Endodermal cell (in vitro differentiated cells): Measurements from ENCODE around the gene ZDHHC19. TPM values are rescaled to one million over a fixed set of nuclear protein-coding genes. Genes with fewer than 3 reads are reported as not detected.

Experiments used
- DNase-seq: peaks from one replicate; pipeline ENCODE4 v3.0.0-alpha.2; 2017
- H3K27ac ChIP-seq: 2 replicates; pipeline ENCODE4 v1.5.1; 2013; ENCODE audit warnings: mild to moderate bottlenecking, low read depth, low read length, moderate library complexity
- H3K27me3 ChIP-seq: 2 replicates; pipeline ENCODE4 v1.6.1; 2013; ENCODE audit warnings: mild to moderate bottlenecking, low read length, moderate library complexity; ENCODE audit not compliant: insufficient read depth, control insufficient read depth, poor library complexity, severe bottlenecking
- H3K36me3 ChIP-seq: 2 replicates; pipeline ENCODE4 v1.7.0; 2013; ENCODE audit warnings: mild to moderate bottlenecking, low read length, moderate library complexity; ENCODE audit not compliant: control insufficient read depth, insufficient read depth
- H3K4me1 ChIP-seq: one replicate; pipeline ENCODE4 v1.7.0; 2013; ENCODE audit warnings: low read length; ENCODE audit not compliant: control insufficient read depth, insufficient read depth
- H3K4me3 ChIP-seq: 2 replicates; pipeline ENCODE4 v1.5.1; 2013; ENCODE audit warnings: mild to moderate bottlenecking, low read length, moderate library complexity
- H3K9ac ChIP-seq: 2 replicates; pipeline ENCODE4 v1.6.1; 2013; ENCODE audit warnings: mild to moderate bottlenecking, low read length, moderate library complexity; ENCODE audit not compliant: poor library complexity, severe bottlenecking; ENCODE audit errors: extremely low read depth
- H3K9me3 ChIP-seq: 2 replicates; pipeline ENCODE4 v1.6.1; 2013; ENCODE audit warnings: mild to moderate bottlenecking, low read length, moderate library complexity; ENCODE audit not compliant: control insufficient read depth
- H3K27ac Mint-ChIP-seq: 2 replicates; pipeline ENCODE4 v1.8.0; 2020; ENCODE audit warnings: mixed read lengths
- H3K27me3 Mint-ChIP-seq: 2 replicates; pipeline ENCODE4 v1.8.0; 2021; ENCODE audit warnings: mild to moderate bottlenecking, mixed read lengths; ENCODE audit not compliant: insufficient read depth
- H3K36me3 Mint-ChIP-seq: 2 replicates; pipeline ENCODE4 v1.8.0; 2020; ENCODE audit warnings: low read depth, mixed read lengths
- H3K4me1 Mint-ChIP-seq: 2 replicates; pipeline ENCODE4 v1.8.0; 2020; ENCODE audit warnings: mixed read lengths
- H3K4me3 Mint-ChIP-seq: 2 replicates; pipeline ENCODE4 v1.8.0; 2020; ENCODE audit warnings: mild to moderate bottlenecking, moderate library complexity, mixed read lengths
- H3K9me3 Mint-ChIP-seq: 2 replicates; pipeline ENCODE4 v1.8.0; 2020; ENCODE audit warnings: mild to moderate bottlenecking, mixed read lengths
- CTCF ChIP-seq: fragments of 200-600 bp; sonication (generic); conservative IDR thresholded peaks from 2 replicates; pipeline ENCODE4 v1.5.0; 2021; ENCODE audit warnings: antibody characterized with exemption, mild to moderate bottlenecking
- WGBS, 2 experiments: methylation state at CpG; one replicate each; pipeline versions ENCODE4 v1.1.5 to v1.1.7; 2013; ENCODE audit warnings: missing lambda C conversion rate in 2 of 2, mixed read lengths in 1 of 2; ENCODE audit not compliant: insufficient coverage in 1 of 2, insufficient read length in 1 of 2; 5-methylcytosine and 5-hydroxymethylcytosine counted together
- total RNA-seq, 2 donors: library from RNA; stranded (reverse); fragmentation: NEBNext Ultra II Directional in 1 of 2; extraction: Animal tissue kit (Norgen Biotek cat#: 25700) in 1 of 2; gene quantifications; 2 replicates in 1 of 2; 3 replicates in 1 of 2; pipeline ENCODE4 v1.2.1, GENCODE V29; 2021

ZDHHC19 gene
- total RNA-seq, 2 donors from 2014 or later: 0.86 TPM; not detected in 1

GRCh38 chr3:196217307-196218154 lies 6.3 kb upstream of the ZDHHC19 start:
- Mint-ChIP-seq H3K36me3 (no peaks in the 10 kb centered on the region), H3K4me3 (no peak overlapping the region), H3K27ac (no peak overlapping the region), H3K9me3 (no peaks in the 10 kb centered on the region), H3K4me1 (peaks cover 9% of the 10 kb centered on the region), H3K27me3 (peaks cover 6% of the 10 kb centered on the region)
- no peak for DNase-seq
- TF ChIP-seq CTCF: no peak
- Histone ChIP-seq H3K9me3 (no peaks in the 10 kb centered on the region), H3K27ac (no peak overlapping the region), H3K4me3 (no peak overlapping the region), H3K27me3 (no peaks in the 10 kb centered on the region), H3K36me3 (no peaks in the 10 kb centered on the region), H3K4me1 (peaks cover 6% of the 10 kb centered on the region), H3K9ac (no peak overlapping the region)
- 94 to 95% methylated on average over 6 to 12 of the region's 12 CpGs for WGBS, 2 experiments

GRCh38 chr3:196216681-196217211 lies 5.5 kb upstream of the ZDHHC19 start:
- H3K4me3 ChIP-seq: no peak overlapping the region
- Mint-ChIP-seq H3K4me3 (peak overlapping the region; percentile 47), H3K4me1 (peaks cover 9% of the 10 kb centered on the region), H3K9me3 (no peaks in the 10 kb centered on the region), H3K36me3 (no peaks in the 10 kb centered on the region), H3K27ac (no peak overlapping the region), H3K27me3 (peaks cover 6% of the 10 kb centered on the region)
- TF ChIP-seq CTCF: no peak
- peaks cover 6% of the 10 kb centered on the region for H3K4me1 ChIP-seq
- no peaks in the 10 kb centered on the region for H3K27me3 ChIP-seq
- DNase-seq: peak; percentile 76
- no peaks in the 10 kb centered on the region for H3K36me3 ChIP-seq
- no peak overlapping the region for H3K27ac ChIP-seq
- no peak overlapping the region for H3K9ac ChIP-seq
- no peaks in the 10 kb centered on the region for H3K9me3 ChIP-seq
- WGBS, 2 experiments: 67 to 75% methylated on average over 14 to 25 of the region's 25 CpGs

GRCh38 chr3:196216089-196216564 lies 4.9 kb upstream of the ZDHHC19 start, which contains the start of gene SLC51A:
TSS of gene SLC51A (plus strand) at chr3:196216534. CDS start at chr3:196216713, 179 bp downstream.
- H3K9me3 Mint-ChIP-seq: no peaks in the 10 kb centered on the region
- peak within 1 kb of the TSS; percentile 47 for H3K4me3 Mint-ChIP-seq

More at GRCh38 chr3:196216089-196216564, 4.9 kb upstream of the ZDHHC19 start, which contains the start of gene SLC51A:
- no peaks in the 10 kb centered on the region for H3K36me3 Mint-ChIP-seq
- Histone ChIP-seq H3K27me3 (no peaks in the 10 kb centered on the region), H3K9me3 (no peaks in the 10 kb centered on the region), H3K27ac (no peak within 1 kb of the TSS), H3K9ac (no peak within 1 kb of the TSS), H3K4me3 (no peak within 1 kb of the TSS), H3K36me3 (no peaks in the 10 kb centered on the region), H3K4me1 (peaks cover 6% of the 10 kb centered on the region)
- DNase-seq: peak; percentile 86
- H3K4me1 Mint-ChIP-seq: peaks cover 9% of the 10 kb centered on the region
- peaks cover 6% of the 10 kb centered on the region for H3K27me3 Mint-ChIP-seq
- 78 to 91% methylated on average over 9 to 15 of the region's 15 CpGs for WGBS, 2 experiments
- no peak for TF ChIP-seq CTCF
- no peak within 1 kb of the TSS for H3K27ac Mint-ChIP-seq
